Measurements from ENCODE around the gene RMND1. TPM values are rescaled to one million over a fixed set of nuclear protein-coding genes. Genes with fewer than 3 reads are reported as not detected.
A peak's percentile ranks its signal among the peaks of the same experiment; 100 is the strongest.

Gene RMND1
- total and polyA plus RNA-seq, 9 of the 15 experiments (the other 6 are each of a cell fraction or from before 2014, with no cell fraction given) = 26.9 to 47.8 (median 36.2) TPM

GRCh38 chr6:151374036-151374683, 77.8 kb downstream of the RMND1 start (continued):
- TF ChIP-seq REST (IDR thresholded peaks at IDR 0.05; ENCODE audit: borderline replicate concordance) = no peak
- no peak for TF ChIP-seq REST (CRISPR knock-in tag; IDR thresholded peaks at IDR 0.05; ENCODE audit: low read depth)
- TF ChIP-seq RBM34 (IDR thresholded peaks at IDR 0.05; ENCODE audit: borderline replicate concordance, insufficient read depth, low read length) = no peak
- no peak for TF ChIP-seq ARID4B (CRISPR knock-in tag; IDR thresholded peaks at IDR 0.05)
- no peak for TF ChIP-seq ELK3 (CRISPR knock-in tag; IDR thresholded peaks at IDR 0.05)
- no peak for TF ChIP-seq CAMTA2 (CRISPR knock-in tag; conservative IDR thresholded peaks at IDR 0.05)
- TF ChIP-seq MIER1 (IDR thresholded peaks at IDR 0.05; ENCODE audit: low read depth) = no peak
- TF ChIP-seq CEBPB (tag; IDR thresholded peaks at IDR 0.05) = peak; percentile 66
- TF ChIP-seq ETV5 (CRISPR knock-in tag; IDR thresholded peaks at IDR 0.05; ENCODE audit: low read depth) = peak; percentile 24; the same call in 1 of the 2 replicates
- 0 out of 2 replicates have a peak, but pooled peaks have one; percentile 20 for TF ChIP-seq ATF4 (CRISPR knock-in tag; IDR thresholded peaks at IDR 0.05)
- TF ChIP-seq ATF7 (IDR thresholded peaks at IDR 0.05) = no peak; the same call in 1 of the 2 replicates
- TF ChIP-seq SRSF1 (IDR thresholded peaks at IDR 0.05; ENCODE audit: low read depth, low read length) = no peak
- no peak for TF ChIP-seq BCOR (IDR thresholded peaks at IDR 0.05)
- TF ChIP-seq ATF1 (CRISPR knock-in tag; IDR thresholded peaks at IDR 0.05) = no peak
- TF ChIP-seq ATF1 (tag; IDR thresholded peaks at IDR 0.05) = peak; percentile 20; the same call in 1 of the 2 replicates

Data from K562 (cell line).